ENCODE measurements around the gene AKT3. TPM values are rescaled to one million over a fixed set of nuclear protein-coding genes. Genes with fewer than 3 reads are reported as not detected.

AKT3 gene
- polyA plus RNA-seq, 2 of the 4 experiments (the other 2 are of a cell fraction) = 18.4 to 43.5 TPM

DNA sequence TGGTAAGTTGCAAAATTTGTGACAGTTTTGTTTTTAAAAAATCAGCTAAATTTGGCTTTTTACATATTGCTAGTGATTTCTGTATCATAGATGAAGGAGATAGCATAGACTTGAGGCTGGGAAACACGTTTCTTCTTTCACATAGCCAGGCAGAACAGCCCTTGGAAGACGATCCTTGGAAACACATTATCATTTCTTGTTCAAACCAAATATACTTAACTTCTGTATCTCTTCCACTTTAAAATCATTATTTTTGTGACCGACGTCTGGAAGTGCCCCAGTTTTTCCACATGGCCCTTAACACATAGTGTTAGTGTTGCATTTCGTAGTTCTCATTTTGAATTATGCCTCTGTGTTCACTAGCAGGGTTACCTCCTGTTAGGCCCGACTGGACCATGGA, 400.7 kb downstream of the AKT3 start:
- ATAC-seq (no peak), DNase-seq (ENCODE audit: low read depth in 1 of 2, low spot score in 1 of 2) (no peak), FAIRE-seq (no peak)
- Histone ChIP-seq H3K27ac (no peak overlapping the region), H3K4me2 (no peak overlapping the region), H3K4me3 (no peak overlapping the region), H3K9me3 (no peaks in the 10 kb centered on the region), H3K4me1 (no peaks in the 10 kb centered on the region)
- POLR2A ChIA-PET = no interaction called here
- TF ChIP-seq, protein P1, sequence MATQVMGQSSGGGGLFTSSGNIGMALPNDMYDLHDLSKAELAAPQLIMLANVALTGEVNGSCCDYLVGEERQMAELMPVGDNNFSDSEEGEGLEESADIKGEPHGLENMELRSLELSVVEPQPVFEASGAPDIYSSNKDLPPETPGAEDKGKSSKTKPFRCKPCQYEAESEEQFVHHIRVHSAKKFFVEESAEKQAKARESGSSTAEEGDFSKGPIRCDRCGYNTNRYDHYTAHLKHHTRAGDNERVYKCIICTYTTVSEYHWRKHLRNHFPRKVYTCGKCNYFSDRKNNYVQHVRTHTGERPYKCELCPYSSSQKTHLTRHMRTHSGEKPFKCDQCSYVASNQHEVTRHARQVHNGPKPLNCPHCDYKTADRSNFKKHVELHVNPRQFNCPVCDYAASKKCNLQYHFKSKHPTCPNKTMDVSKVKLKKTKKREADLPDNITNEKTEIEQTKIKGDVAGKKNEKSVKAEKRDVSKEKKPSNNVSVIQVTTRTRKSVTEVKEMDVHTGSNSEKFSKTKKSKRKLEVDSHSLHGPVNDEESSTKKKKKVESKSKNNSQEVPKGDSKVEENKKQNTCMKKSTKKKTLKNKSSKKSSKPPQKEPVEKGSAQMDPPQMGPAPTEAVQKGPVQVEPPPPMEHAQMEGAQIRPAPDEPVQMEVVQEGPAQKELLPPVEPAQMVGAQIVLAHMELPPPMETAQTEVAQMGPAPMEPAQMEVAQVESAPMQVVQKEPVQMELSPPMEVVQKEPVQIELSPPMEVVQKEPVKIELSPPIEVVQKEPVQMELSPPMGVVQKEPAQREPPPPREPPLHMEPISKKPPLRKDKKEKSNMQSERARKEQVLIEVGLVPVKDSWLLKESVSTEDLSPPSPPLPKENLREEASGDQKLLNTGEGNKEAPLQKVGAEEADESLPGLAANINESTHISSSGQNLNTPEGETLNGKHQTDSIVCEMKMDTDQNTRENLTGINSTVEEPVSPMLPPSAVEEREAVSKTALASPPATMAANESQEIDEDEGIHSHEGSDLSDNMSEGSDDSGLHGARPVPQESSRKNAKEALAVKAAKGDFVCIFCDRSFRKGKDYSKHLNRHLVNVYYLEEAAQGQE (IDR thresholded peaks at IDR 0.05) = no peak
- TF ChIP-seq, protein P2, sequence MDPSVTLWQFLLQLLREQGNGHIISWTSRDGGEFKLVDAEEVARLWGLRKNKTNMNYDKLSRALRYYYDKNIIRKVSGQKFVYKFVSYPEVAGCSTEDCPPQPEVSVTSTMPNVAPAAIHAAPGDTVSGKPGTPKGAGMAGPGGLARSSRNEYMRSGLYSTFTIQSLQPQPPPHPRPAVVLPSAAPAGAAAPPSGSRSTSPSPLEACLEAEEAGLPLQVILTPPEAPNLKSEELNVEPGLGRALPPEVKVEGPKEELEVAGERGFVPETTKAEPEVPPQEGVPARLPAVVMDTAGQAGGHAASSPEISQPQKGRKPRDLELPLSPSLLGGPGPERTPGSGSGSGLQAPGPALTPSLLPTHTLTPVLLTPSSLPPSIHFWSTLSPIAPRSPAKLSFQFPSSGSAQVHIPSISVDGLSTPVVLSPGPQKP (IDR thresholded peaks at IDR 0.05; ENCODE audit: low read depth, low read length) = no peak
- TF ChIP-seq MAFK (IDR thresholded peaks at IDR 0.05; ENCODE audit: partially characterized antibody) = no peak
- WGBS (ENCODE audit: missing lambda C conversion rate) = 93% methylated on average over 6 of the region's 6 CpGs
- CTCF ChIA-PET = no interaction called here

DNA sequence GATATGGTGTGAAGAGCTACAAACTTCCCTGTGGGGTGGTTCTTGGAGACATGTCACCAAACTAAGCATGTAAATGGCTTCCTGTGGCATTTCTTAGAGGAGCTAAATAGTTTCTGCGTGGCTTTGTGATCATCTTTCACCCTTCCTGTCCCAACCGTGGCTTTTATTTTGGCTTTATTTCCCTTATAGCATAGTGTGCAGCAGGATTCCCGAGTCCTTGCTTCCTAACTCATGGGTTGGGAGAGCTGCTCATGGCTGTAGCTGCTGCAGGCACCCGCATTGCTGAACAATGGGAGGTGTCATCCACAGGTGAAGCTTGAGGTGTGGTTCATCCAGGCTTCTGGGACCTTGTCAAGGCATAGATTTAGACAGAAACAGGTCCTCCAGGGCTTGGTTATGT, 402.2 kb downstream of the AKT3 start:
- Histone ChIP-seq H3K4me3 (no peak overlapping the region), H3K4me1 (no peaks in the 10 kb centered on the region), H3K9me3 (no peaks in the 10 kb centered on the region), H3K27ac (no peak overlapping the region), H3K4me2 (no peak overlapping the region)
- ChIA-PET CTCF (no interaction called here), POLR2A (no interaction called here)
- no peak for DNase-seq (ENCODE audit: low read depth in 1 of 2, low spot score in 1 of 2)
- 77% methylated on average over 4 of the region's 4 CpGs for WGBS (ENCODE audit: missing lambda C conversion rate)
- no peak for ATAC-seq
- no peak for FAIRE-seq
- TF ChIP-seq HOXB5 (CRISPR knock-in tag; IDR thresholded peaks at IDR 0.05) = no peak
- TF ChIP-seq, protein P3, sequence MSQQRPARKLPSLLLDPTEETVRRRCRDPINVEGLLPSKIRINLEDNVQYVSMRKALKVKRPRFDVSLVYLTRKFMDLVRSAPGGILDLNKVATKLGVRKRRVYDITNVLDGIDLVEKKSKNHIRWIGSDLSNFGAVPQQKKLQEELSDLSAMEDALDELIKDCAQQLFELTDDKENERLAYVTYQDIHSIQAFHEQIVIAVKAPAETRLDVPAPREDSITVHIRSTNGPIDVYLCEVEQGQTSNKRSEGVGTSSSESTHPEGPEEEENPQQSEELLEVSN (IDR thresholded peaks at IDR 0.05; ENCODE audit: borderline replicate concordance, low read depth) = no peak
- TF ChIP-seq HEYL (CRISPR knock-in tag; IDR thresholded peaks at IDR 0.05) = no peak
- no peak for TF ChIP-seq FOSB (CRISPR knock-in tag; IDR thresholded peaks at IDR 0.05)
- no peak for TF ChIP-seq EHF (CRISPR knock-in tag; IDR thresholded peaks at IDR 0.05)
- TF ChIP-seq HDAC2 (IDR thresholded peaks at IDR 0.05) = no peak
- TF ChIP-seq ZFP36 (IDR thresholded peaks at IDR 0.05; ENCODE audit: borderline replicate concordance, partially characterized antibody) = no peak
- no peak for TF ChIP-seq RARB (CRISPR knock-in tag; IDR thresholded peaks at IDR 0.05)

DNA sequence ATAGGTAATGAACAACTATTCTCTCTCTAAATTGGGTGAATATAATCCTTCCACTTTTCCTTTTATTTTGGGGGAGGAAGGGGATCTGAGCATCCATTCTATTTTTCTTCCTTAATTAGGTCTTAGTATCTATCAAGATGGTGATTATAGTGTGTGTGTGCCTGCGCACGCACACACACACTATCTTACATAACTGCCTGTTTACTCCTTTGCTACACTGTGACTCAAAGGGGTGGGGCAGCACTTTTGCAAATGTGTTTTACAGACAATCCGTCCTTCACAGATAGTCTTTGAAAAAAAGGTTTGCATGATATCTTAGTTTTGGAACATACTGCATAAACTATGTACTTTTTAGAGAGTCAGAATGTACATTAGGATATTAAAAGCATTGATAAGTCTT, 402.7 kb downstream of the AKT3 start:
- H3K9me3 ChIP-seq = no peaks in the 10 kb centered on the region
- ChIA-PET CTCF (no interaction called here), POLR2A (no interaction called here)
- no peak overlapping the region for H3K27ac ChIP-seq
- no peaks in the 10 kb centered on the region for H3K4me1 ChIP-seq
- DNase-seq (ENCODE audit: low read depth in 1 of 2, low spot score in 1 of 2) (peak in 1 of 2 experiments; percentile 22), FAIRE-seq (no peak), ATAC-seq (no peak)
- WGBS (ENCODE audit: missing lambda C conversion rate) = 75% methylated on average over 3 of the region's 3 CpGs
- TF ChIP-seq PHF8 (IDR thresholded peaks at IDR 0.05; ENCODE audit: borderline replicate concordance, low read depth) = no peak
- TF ChIP-seq, protein P4, sequence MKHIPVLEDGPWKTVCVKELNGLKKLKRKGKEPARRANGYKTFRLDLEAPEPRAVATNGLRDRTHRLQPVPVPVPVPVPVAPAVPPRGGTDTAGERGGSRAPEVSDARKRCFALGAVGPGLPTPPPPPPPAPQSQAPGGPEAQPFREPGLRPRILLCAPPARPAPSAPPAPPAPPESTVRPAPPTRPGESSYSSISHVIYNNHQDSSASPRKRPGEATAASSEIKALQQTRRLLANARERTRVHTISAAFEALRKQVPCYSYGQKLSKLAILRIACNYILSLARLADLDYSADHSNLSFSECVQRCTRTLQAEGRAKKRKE (CRISPR knock-in tag; IDR thresholded peaks at IDR 0.05; ENCODE audit: low read depth) = no peak
- H3K4me3 ChIP-seq = no peak overlapping the region
- no peak overlapping the region for H3K4me2 ChIP-seq

DNA sequence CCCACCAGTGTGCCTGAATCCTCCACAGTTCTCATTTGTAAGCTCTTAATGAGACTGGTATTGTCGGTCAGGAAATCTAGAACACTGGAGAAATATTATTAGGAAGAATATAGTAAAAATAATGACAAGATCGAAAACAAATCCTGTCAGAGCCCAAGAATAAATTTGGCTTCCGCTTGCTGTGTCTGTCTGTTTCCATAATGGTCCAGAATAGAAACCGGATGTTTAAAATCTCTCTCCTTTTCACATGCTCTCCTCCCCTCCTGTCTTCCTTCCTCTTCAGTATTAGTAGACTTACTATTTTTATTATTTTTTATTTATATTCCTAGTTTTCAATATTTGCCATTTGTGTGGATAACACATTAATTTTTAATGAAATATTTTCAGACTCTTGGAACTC, 406.5 kb downstream of the AKT3 start:
- ChIA-PET POLR2A (interaction anchor here (0.7 kb wide), 1 partner anchor 10 kb away, joined by 3 read pairs; no protein-coding TSS in a partner anchor), CTCF (interaction anchor here (1.2 kb wide), 1 partner anchor 9 kb away, joined by 3 read pairs; no protein-coding TSS in a partner anchor)
- Histone ChIP-seq H3K4me1 (no peaks in the 10 kb centered on the region; the same call in 2 of the 3 replicates), H3K9me3 (no peaks in the 10 kb centered on the region), H3K27ac (no peak overlapping the region), H3K4me2 (no peak overlapping the region), H3K4me3 (no peak overlapping the region)
- DNase-seq (ENCODE audit: low read depth in 1 of 2, low spot score in 1 of 2) (no peak), FAIRE-seq (no peak), ATAC-seq (no peak)
- WGBS (ENCODE audit: missing lambda C conversion rate) = 83% methylated on average over 4 of the region's 4 CpGs
- TF ChIP-seq CHD2 (IDR thresholded peaks at IDR 0.05; ENCODE audit: low read length, partially characterized antibody) = no peak
- TF ChIP-seq GATA3 (IDR thresholded peaks at IDR 0.05; ENCODE audit: borderline replicate concordance) = no peak
- TF ChIP-seq EHMT2 (IDR thresholded peaks at IDR 0.05; ENCODE audit: low read depth) = no peak
- TF ChIP-seq RAD21 (conservative IDR thresholded peaks at IDR 0.05 in 1 of 2, IDR thresholded peaks at IDR 0.05 in 1 of 2) = no peak
- TF ChIP-seq ZNF302 (CRISPR knock-in tag; IDR thresholded peaks at IDR 0.05) = no peak
- TF ChIP-seq EP300 (IDR thresholded peaks at IDR 0.05) = no peak
- TF ChIP-seq, protein P5, sequence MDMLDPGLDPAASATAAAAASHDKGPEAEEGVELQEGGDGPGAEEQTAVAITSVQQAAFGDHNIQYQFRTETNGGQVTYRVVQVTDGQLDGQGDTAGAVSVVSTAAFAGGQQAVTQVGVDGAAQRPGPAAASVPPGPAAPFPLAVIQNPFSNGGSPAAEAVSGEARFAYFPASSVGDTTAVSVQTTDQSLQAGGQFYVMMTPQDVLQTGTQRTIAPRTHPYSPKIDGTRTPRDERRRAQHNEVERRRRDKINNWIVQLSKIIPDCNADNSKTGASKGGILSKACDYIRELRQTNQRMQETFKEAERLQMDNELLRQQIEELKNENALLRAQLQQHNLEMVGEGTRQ (IDR thresholded peaks at IDR 0.05) = no peak
- TF ChIP-seq SREBF2 (IDR thresholded peaks at IDR 0.05) = no peak
- no peak for TF ChIP-seq SMC3 (IDR thresholded peaks at IDR 0.05)
- TF ChIP-seq BHLHE40 (IDR thresholded peaks at IDR 0.05; ENCODE audit: low read depth, low read length) = no peak
- no peak for TF ChIP-seq FOSL2 (IDR thresholded peaks at IDR 0.05)
- TF ChIP-seq FOSL2 (CRISPR knock-in tag; IDR thresholded peaks at IDR 0.05) = no peak
- TF ChIP-seq FOSB (CRISPR knock-in tag; IDR thresholded peaks at IDR 0.05) = no peak
- TF ChIP-seq NFE2L2 (conservative IDR thresholded peaks at IDR 0.05; ENCODE audit: low read length) = no peak
- no peak for TF ChIP-seq HDAC2 (IDR thresholded peaks at IDR 0.05)

Measured in A549 (cell line).